MM.1S (cell line): ENCODE measurements around the gene TKFC.

Experiments
- DNase-seq: peaks from one replicate; pipeline ENCODE4 v3.0.0-alpha.2; 2015
- H2AFZ ChIP-seq: fragments of 300-600 bp; sonication (generic); 2 replicates; pipeline ENCODE4 v1.6.0; 2016; ENCODE audit warnings: antibody characterized with exemption, low read length
- H3F3A ChIP-seq: fragments of 300-600 bp; sonication (generic); 2 replicates; pipeline ENCODE4 v1.6.1; 2016; ENCODE audit warnings: mild to moderate bottlenecking, antibody characterized with exemption, low read length, moderate library complexity, mixed read lengths; ENCODE audit not compliant: insufficient read depth
- H3K27ac ChIP-seq: fragments of 300-600 bp; sonication (generic); 2 replicates; pipeline ENCODE4 v1.5.1; 2016; ENCODE audit warnings: mild to moderate bottlenecking, low read length
- H3K27me3 ChIP-seq: fragments of 300-600 bp; sonication (generic); replicated peaks from 2 replicates; pipeline ENCODE4 v1.6.0; 2016; ENCODE audit warnings: low read length; ENCODE audit not compliant: insufficient read depth
- H3K36me3 ChIP-seq: fragments of 300-600 bp; sonication (generic); replicated peaks from 2 replicates; pipeline ENCODE4 v1.6.1; 2016; ENCODE audit warnings: mild to moderate bottlenecking, low read length, mixed read lengths; ENCODE audit not compliant: insufficient read depth
- H3K4me1 ChIP-seq: fragments of 300-600 bp; sonication (generic); 2 replicates; pipeline ENCODE4 v1.6.1; 2016; ENCODE audit warnings: low read length, mixed read lengths
- H3K4me2 ChIP-seq: fragments of 300-600 bp; sonication (generic); 2 replicates; pipeline ENCODE4 v1.6.0; 2016; ENCODE audit warnings: low read depth, low read length
- H3K4me3 ChIP-seq: fragments of 300-600 bp; sonication (generic); 2 replicates; pipeline ENCODE4 v1.5.1; 2016; ENCODE audit warnings: low read length, mixed read lengths
- H3K79me2 ChIP-seq: fragments of 300-600 bp; sonication (generic); 2 replicates; pipeline ENCODE4 v1.6.1; 2016; ENCODE audit warnings: mixed run types, low read length, mixed read lengths
- H3K9ac ChIP-seq: fragments of 300-600 bp; sonication (generic); 2 replicates; pipeline ENCODE4 v1.6.1; 2016; ENCODE audit warnings: low read length, mixed read lengths
- H3K9me2 ChIP-seq: fragments of 300-600 bp; sonication (generic); replicated peaks from 2 replicates; pipeline ENCODE4 v1.6.1; 2016; ENCODE audit warnings: mild to moderate bottlenecking, low read length, mixed read lengths; ENCODE audit not compliant: insufficient read depth
- H3K9me3 ChIP-seq: fragments of 300-600 bp; sonication (generic); replicated peaks from 2 replicates; pipeline ENCODE4 v1.6.1; 2016; ENCODE audit warnings: mild to moderate bottlenecking, low read length, mixed read lengths; ENCODE audit not compliant: insufficient read depth
- H4K20me1 ChIP-seq: fragments of 300-600 bp; sonication (generic); 2 replicates; pipeline ENCODE4 v1.6.1; 2016; ENCODE audit warnings: mild to moderate bottlenecking, low read length, moderate library complexity, mixed read lengths; ENCODE audit not compliant: insufficient read depth
- CTCF ChIP-seq: fragments of 300-600 bp; sonication (generic); IDR thresholded peaks from 2 replicates; pipeline ENCODE4 v1.5.1; 2016; ENCODE audit warnings: antibody characterized with exemption, low read length, mixed read lengths
- EZH2 ChIP-seq: fragments of 300-600 bp; sonication (generic); optimal IDR thresholded peaks from 2 replicates; pipeline ENCODE3; 2017; ENCODE audit warnings: low read depth, mild to moderate bottlenecking, antibody characterized with exemption, low read length, mixed read lengths
- EZH2phosphoT487 ChIP-seq: fragments of 300-600 bp; sonication (generic); IDR thresholded peaks from 2 replicates; pipeline ENCODE4 v1.6.1; 2018; ENCODE audit warnings: antibody characterized with exemption, low read length

Gene TKFC

GRCh38 chr11:61328351-61328750 lies 4.7 kb upstream of the TKFC start:
- Histone ChIP-seq H3K36me3 (peaks cover 19% of the 10 kb centered on the region; the same call in 1 of the 2 replicates), H3K79me2 (peaks cover 81% of the 10 kb centered on the region), H3K9me3 (no peaks in the 10 kb centered on the region), H3K4me1 (peaks cover 8% of the 10 kb centered on the region; the same call in 1 of the 2 replicates), H3K9ac (no peak overlapping the region), H3K4me2 (no peak overlapping the region), H3K4me3 (no peak overlapping the region), H3F3A (no peaks in the 10 kb centered on the region), H3K27ac (no peak overlapping the region), H3K9me2 (no peaks in the 10 kb centered on the region), H4K20me1 (0 out of 2 replicates have a peak, but pooled peaks cover 11% of the 10 kb centered on the region), H3K27me3 (no peaks in the 10 kb centered on the region), H2AFZ (no peak overlapping the region)
- no peak for TF ChIP-seq EZH2
- TF ChIP-seq EZH2phosphoT487, result no peak
- no peak for TF ChIP-seq CTCF
- DNase-seq, result no peak

- Histone ChIP-seq H3K27me3 (no peaks in the 10 kb centered on the region), H3K9me2 (no peaks in the 10 kb centered on the region), H3K79me2 (peaks cover 86% of the 10 kb centered on the region), H4K20me1 (0 out of 2 replicates have a peak, but pooled peaks cover 11% of the 10 kb centered on the region), H3K36me3 (peaks cover 13% of the 10 kb centered on the region; the same call in 1 of the 2 replicates), H3K27ac (no peak overlapping the region), H3K4me2 (no peak overlapping the region), H3K4me3 (no peak overlapping the region), H3F3A (no peaks in the 10 kb centered on the region), H2AFZ (no peak overlapping the region), H3K9ac (no peak overlapping the region), H3K9me3 (no peaks in the 10 kb centered on the region), H3K4me1 (peaks cover 13% of the 10 kb centered on the region)
- no peak for TF ChIP-seq EZH2
- TF ChIP-seq EZH2phosphoT487, result no peak
- TF ChIP-seq CTCF, result no peak
- DNase-seq, result no peak
Measured at GRCh38 chr11:61329871-61330270, 3.2 kb upstream of the TKFC start.

- H3K4me2 ChIP-seq, result peak overlapping the region; percentile 72
- DNase-seq, result no peak
- peaks cover 28% of the 10 kb centered on the region for H3K4me1 ChIP-seq
- H3K36me3 ChIP-seq, result peaks cover 13% of the 10 kb centered on the region; the same call in 1 of the 2 replicates
- H3K27ac ChIP-seq, result no peak overlapping the region
- no peak for TF ChIP-seq EZH2
- no peak for TF ChIP-seq EZH2phosphoT487
- no peak for TF ChIP-seq CTCF
- 0 out of 2 replicates have a peak, but pooled peaks cover 4% of the 10 kb centered on the region for H3F3A ChIP-seq
- no peaks in the 10 kb centered on the region for H3K9me2 ChIP-seq
- peak overlapping the region; percentile 99 for H3K9ac ChIP-seq
- no peaks in the 10 kb centered on the region for H3K9me3 ChIP-seq
- 0 out of 2 replicates have a peak, but pooled peaks cover 7% of the 10 kb centered on the region for H4K20me1 ChIP-seq
- H3K4me3 ChIP-seq, result peak overlapping the region; percentile 81
- no peak overlapping the region for H2AFZ ChIP-seq
- H3K27me3 ChIP-seq, result no peaks in the 10 kb centered on the region
- peaks cover 70% of the 10 kb centered on the region for H3K79me2 ChIP-seq
Measured at GRCh38 chr11:61331651-61332050, 1.4 kb upstream of the TKFC start.
